Keratinocyte (primary cell): ENCODE measurements around the gene L3MBTL4. TPM values are rescaled to one million over a fixed set of nuclear protein-coding genes. Genes with fewer than 3 reads are reported as not detected.

ENCODE experiments used
- DNase-seq: peaks from one replicate; pipeline ENCODE4 v3.0.0-alpha.2; 2011; ENCODE audit warnings: low read depth, missing footprints, low spot score
- FAIRE-seq: peaks from 2 replicates; lab custom pipeline; 2011; peaks lifted over from hg19 to GRCh38; lab: Jason Lieb, UNC
- H2AFZ ChIP-seq: 2 replicates; pipeline ENCODE4 v1.6.0; 2012; ENCODE audit warnings: low read length, control low read depth, inconsistent platforms; ENCODE audit not compliant: control insufficient read depth
- H3K27ac ChIP-seq: 2 replicates; pipeline ENCODE4 v1.5.1; 2011; ENCODE audit warnings: low read length; ENCODE audit not compliant: control insufficient read depth, insufficient read depth
- H3K27me3 ChIP-seq: 3 replicates; pipeline ENCODE4 v1.6.0; 2011; ENCODE audit warnings: low read length; ENCODE audit not compliant: control insufficient read depth, insufficient read depth; ENCODE audit errors: extremely low read depth
- H3K36me3 ChIP-seq, 2 experiments: 2 replicates in 1 of 2; 3 replicates in 1 of 2; pipeline ENCODE4 v1.5.1; 2011; ENCODE audit warnings: low read length in 2 of 2, mild to moderate bottlenecking in 1 of 2; ENCODE audit not compliant: control insufficient read depth in 2 of 2, insufficient read depth in 2 of 2; ENCODE audit errors: extremely low read depth in 1 of 2
- H3K4me1 ChIP-seq: 3 replicates; pipeline ENCODE4 v1.5.1; 2011; ENCODE audit warnings: low read length; ENCODE audit not compliant: control insufficient read depth, insufficient read depth; ENCODE audit errors: extremely low read depth
- H3K4me2 ChIP-seq: 3 replicates; pipeline ENCODE4 v1.6.0; 2011; ENCODE audit warnings: low read depth, low read length; ENCODE audit not compliant: control insufficient read depth, insufficient read depth; ENCODE audit errors: extremely low read depth
- H3K4me3 ChIP-seq, 3 experiments: fragments of 200-600 bp in 1 of 3; sonication (generic) in 1 of 3; 2 replicates in 2 of 3; 3 replicates in 1 of 3; pipeline ENCODE4 v1.5.1; 2011 to 2016; ENCODE audit warnings: low read length in 3 of 3, mild to moderate bottlenecking in 3 of 3, control low read depth in 2 of 3, inconsistent platforms in 1 of 3, low read depth in 1 of 3, mixed read lengths in 1 of 3, mixed run types in 1 of 3, moderate library complexity in 1 of 3; ENCODE audit not compliant: control insufficient read depth in 2 of 3, insufficient read depth in 2 of 3; ENCODE audit errors: extremely low read depth in 1 of 3
- H3K79me2 ChIP-seq: 2 replicates; pipeline ENCODE4 v1.6.0; 2012; ENCODE audit warnings: low read length; ENCODE audit not compliant: control insufficient read depth, insufficient read depth
- H3K9ac ChIP-seq: 3 replicates; pipeline ENCODE4 v1.6.0; 2011; ENCODE audit warnings: low read length; ENCODE audit not compliant: control insufficient read depth, insufficient read depth; ENCODE audit errors: extremely low read depth
- H3K9me1 ChIP-seq: 3 replicates; pipeline ENCODE4 v1.6.0; 2011; ENCODE audit warnings: low read length; ENCODE audit not compliant: control insufficient read depth, insufficient read depth; ENCODE audit errors: extremely low read depth
- H3K9me3 ChIP-seq: 2 replicates; pipeline ENCODE4 v1.5.1; 2012; ENCODE audit warnings: low read depth, low read length; ENCODE audit not compliant: control insufficient read depth
- H4K20me1 ChIP-seq: 3 replicates; pipeline ENCODE4 v1.6.0; 2011; ENCODE audit warnings: low read length; ENCODE audit not compliant: control insufficient read depth, insufficient read depth; ENCODE audit errors: extremely low read depth
- CTCF ChIP-seq, 3 experiments: IDR thresholded peaks in 1 of 3; conservative IDR thresholded peaks in 1 of 3; optimal IDR thresholded peaks in 1 of 3; 2 replicates in 2 of 3; 3 replicates in 1 of 3; pipeline versions ENCODE3 to v1.5.1; 2011; ENCODE audit warnings: low read length in 3 of 3, mild to moderate bottlenecking in 3 of 3, moderate library complexity in 2 of 3, control low read depth in 1 of 3, inconsistent platforms in 1 of 3; ENCODE audit not compliant: insufficient read depth in 2 of 3; ENCODE audit errors: extremely low read depth in 1 of 3
- EZH2 ChIP-seq: IDR thresholded peaks from one replicate; pipeline ENCODE4 v1.6.1; 2012; ENCODE audit warnings: inconsistent platforms, mild to moderate bottlenecking, low read length, moderate library complexity
- dilution Hi-C: fragments of 300-500 bp; cut with MboI; formaldehyde crosslinking; loops from one replicate; pipeline ENCODE4 v1.7.0; 2020; ENCODE audit warnings: low sequenced_read_pairs; ENCODE audit not compliant: extremely low pct_ligation_motif_present
- polyA plus RNA-seq, 5 experiments: library from polyadenylated mRNA; depleted of rRNA in 3 of 5; stranded (reverse) in 3 of 5; stranded (forward) in 1 of 5; unstranded in 1 of 5; fragments of >200 nt; gene quantifications; 1 replicate in 1 of 5; 2 replicates in 3 of 5; 3 replicates in 1 of 5; pipeline versions ENCODE4 v1.2.1 to v1.2.3, GENCODE V29; 2011 to 2012; ENCODE audit warnings: missing spikeins in 2 of 5, low read depth in 1 of 5, low replicate concordance in 1 of 5

Gene L3MBTL4
- polyA plus RNA-seq, 1 donor (not counting 4 experiments of a cell fraction or from before 2014, with no cell fraction given) = 0.17 TPM

- Histone ChIP-seq H2AFZ (no peak overlapping the region), H3K4me2 (no peak overlapping the region), H3K79me2 (no peaks in the 10 kb centered on the region), H3K4me1 (no peaks in the 10 kb centered on the region), H3K4me3 (no peak overlapping the region), H3K27ac (no peak overlapping the region), H3K27me3 (no peaks in the 10 kb centered on the region), H3K9me3 (no peaks in the 10 kb centered on the region), H3K9me1 (no peaks in the 10 kb centered on the region), H4K20me1 (no peaks in the 10 kb centered on the region), H3K9ac (no peak overlapping the region), H3K36me3 (no peaks in the 10 kb centered on the region)
- no peak for TF ChIP-seq EZH2
- TF ChIP-seq CTCF (optimal IDR thresholded peaks at IDR 0.05 in 1 of 3, IDR thresholded peaks at IDR 0.05 in 1 of 3, conservative IDR thresholded peaks at IDR 0.05 in 1 of 3; ENCODE audit: extremely low read depth in 1 of 3, insufficient read depth in 2 of 3, low read length in 3 of 3) = no peak
- FAIRE-seq (no peak), DNase-seq (no peak)
- dilution Hi-C loops = no loop called here
Measured at GRCh38 chr18:6441200-6441599, 26.5 kb upstream of the L3MBTL4 start.

GRCh38 chr18:6437937-6438818 lies 23.5 kb upstream of the L3MBTL4 start:
- H2AFZ ChIP-seq = no peak overlapping the region

More at GRCh38 chr18:6437937-6438818, 23.5 kb upstream of the L3MBTL4 start:
- DNase-seq (no peak), FAIRE-seq (no peak)
- H3K9ac ChIP-seq = no peak overlapping the region
- H3K27me3 ChIP-seq = no peaks in the 10 kb centered on the region
- no peak for TF ChIP-seq EZH2
- no peak for TF ChIP-seq CTCF (optimal IDR thresholded peaks at IDR 0.05 in 1 of 3, IDR thresholded peaks at IDR 0.05 in 1 of 3, conservative IDR thresholded peaks at IDR 0.05 in 1 of 3; ENCODE audit: extremely low read depth in 1 of 3, insufficient read depth in 2 of 3, low read length in 3 of 3)
- H3K4me3 ChIP-seq = no peak overlapping the region
- H3K27ac ChIP-seq = no peak overlapping the region
- dilution Hi-C loops = no loop called here
- no peak overlapping the region for H3K4me2 ChIP-seq
- no peaks in the 10 kb centered on the region for H3K36me3 ChIP-seq
- H4K20me1 ChIP-seq = no peaks in the 10 kb centered on the region
- no peaks in the 10 kb centered on the region for H3K79me2 ChIP-seq
- no peaks in the 10 kb centered on the region for H3K4me1 ChIP-seq
- H3K9me1 ChIP-seq = no peaks in the 10 kb centered on the region
- no peaks in the 10 kb centered on the region for H3K9me3 ChIP-seq
